Measurements from ENCODE around the gene PTPN1.

- TF ChIP-seq FOXJ3 (CRISPR knock-in tag; IDR thresholded peaks at IDR 0.05; ENCODE audit: borderline replicate concordance) = 0 out of 2 replicates have a peak, but pooled peaks have one; percentile 34
- no peak for TF ChIP-seq ZNF567 (CRISPR knock-in tag; IDR thresholded peaks at IDR 0.05; ENCODE audit: borderline replicate concordance)
- no peak for TF ChIP-seq DMAP1 (CRISPR knock-in tag; IDR thresholded peaks at IDR 0.05)
- TF ChIP-seq ZNF331 (CRISPR knock-in tag; IDR thresholded peaks at IDR 0.05) = no peak
- TF ChIP-seq ARNT2 (CRISPR knock-in tag; IDR thresholded peaks at IDR 0.05; ENCODE audit: low read depth) = no peak
- no peak for TF ChIP-seq ATF6 (CRISPR knock-in tag; conservative IDR thresholded peaks at IDR 0.05)
- no peak for TF ChIP-seq ATF7 (IDR thresholded peaks at IDR 0.05)
- TF ChIP-seq ATF7 (CRISPR knock-in tag; IDR thresholded peaks at IDR 0.05) = no peak
- no peak for TF ChIP-seq CHD4 (IDR thresholded peaks at IDR 0.05; ENCODE audit: borderline replicate concordance, low read length)
- TF ChIP-seq ZBTB43 (CRISPR knock-in tag; conservative IDR thresholded peaks at IDR 0.05) = no peak
- no peak for TF ChIP-seq MNT (IDR thresholded peaks at IDR 0.05)
- TF ChIP-seq MAX (IDR thresholded peaks at IDR 0.05) = no peak
- no peak for TF ChIP-seq ZNF251 (CRISPR knock-in tag; IDR thresholded peaks at IDR 0.05)
- TF ChIP-seq ZKSCAN1 (IDR thresholded peaks at IDR 0.05; ENCODE audit: low read length) = no peak
Measured at GRCh38 chr20:50469796-50470195, 40.4 kb upstream of the PTPN1 start.
